Gastroesophageal sphincter (tissue), 4 donors: Measurements from ENCODE around the gene CELSR1. TPM values are rescaled to one million over a fixed set of nuclear protein-coding genes. Genes with fewer than 3 reads are reported as not detected.

Source experiments
- ATAC-seq: fragments of 150-250 bp; one replicate; pipeline ENCODE4 v1.9.1; 2016; ENCODE audit warnings: mild to moderate bottlenecking, moderate library complexity
- H3K27ac ChIP-seq, 4 donors: fragments of 200-600 bp; sonication (generic) in 3 of 4; 1 replicate in 3 of 4; 2 replicates in 1 of 4; pipeline ENCODE4 v1.5.1; 2016 to 2019
- H3K27me3 ChIP-seq: fragments of 200-600 bp; sonication (generic); one replicate; pipeline ENCODE4 v1.5.1; 2019
- H3K36me3 ChIP-seq, 2 donors: fragments of 200-600 bp; sonication (generic); one replicate each; pipeline ENCODE4 v1.5.1; 2019; ENCODE audit warnings: control low read depth in 1 of 2
- H3K4me1 ChIP-seq, 3 donors: fragments of 200-600 bp; sonication (generic); 1 replicate in 2 of 3; 2 replicates in 1 of 3; pipeline ENCODE4 v1.5.1; 2016 to 2019; ENCODE audit warnings: control low read depth in 2 of 3
- H3K4me3 ChIP-seq, 2 donors: fragments of 200-600 bp; sonication (generic); one replicate each; pipeline ENCODE4 v1.5.1; 2019; ENCODE audit warnings: mild to moderate bottlenecking in 1 of 2, moderate library complexity in 1 of 2
- H3K9me3 ChIP-seq, 3 donors: fragments of 200-600 bp; sonication (generic); one replicate each; pipeline ENCODE4 v1.5.1; 2017 to 2019; ENCODE audit warnings: control low read depth in 2 of 3
- CTCF ChIP-seq, 4 experiments: fragments of 200-600 bp in 2 of 4; fragments of 450-650 bp in 2 of 4; sonication (generic) in 1 of 4; IDR thresholded peaks; one replicate each; pipeline ENCODE4 v1.5.1; 2017 to 2019; ENCODE audit warnings: antibody characterized with exemption in 4 of 4, mild to moderate bottlenecking in 2 of 4, moderate library complexity in 2 of 4
- EP300 ChIP-seq: sonication (generic); formaldehyde crosslinking; IDR thresholded peaks from one replicate; pipeline ENCODE4 v1.6.1; 2017; ENCODE audit warnings: antibody characterized with exemption, mild to moderate bottlenecking
- POLR2A ChIP-seq, 2 donors: fragments of 450-650 bp; IDR thresholded peaks; one replicate each; pipeline ENCODE4 v1.6.1; 2017; ENCODE audit warnings: antibody characterized with exemption in 2 of 2, mild to moderate bottlenecking in 2 of 2, moderate library complexity in 1 of 2
- POLR2AphosphoS5 ChIP-seq: sonication (generic); formaldehyde crosslinking; IDR thresholded peaks from one replicate; pipeline ENCODE4 v1.6.1; 2017; ENCODE audit warnings: antibody characterized with exemption
- WGBS, 2 donors: methylation state at CpG; one replicate each; pipeline ENCODE4 v1.1.5; 2018; ENCODE audit warnings: low coverage in 1 of 2; 5-methylcytosine and 5-hydroxymethylcytosine counted together
- total RNA-seq, 4 donors: library from RNA; depleted of rRNA; stranded (reverse); fragments of >200 nt; gene quantifications; one replicate each; pipeline ENCODE4 v1.1.0, GENCODE V29; 2016

The CELSR1 gene
- total RNA-seq, 4 donors from 2014 or later: 1.7 to 4.8 (median 4.3) TPM

- 98% methylated on average over 7 of the region's 18 CpGs; no CpG with 5 or more reads in 1 of the 2 donors for WGBS, 2 donors
- Histone ChIP-seq H3K36me3 (no peaks in the 10 kb centered on the region), H3K27ac (no peak overlapping the region), H3K27me3 (peaks cover 23% of the 10 kb centered on the region), H3K9me3 (peaks cover 0 to 19% (median 0%) of the 10 kb centered on the region in 3 donors), H3K4me3 (no peak overlapping the region), H3K4me1 (no peaks in the 10 kb centered on the region)
- ATAC-seq: no peak
- TF ChIP-seq POLR2A (IDR thresholded peaks at IDR 0.05) (no peak), CTCF (IDR thresholded peaks at IDR 0.05) (no peak), POLR2AphosphoS5 (no peak), EP300 (no peak)
Observed at GRCh38 chr22:46372686-46373085, 164.7 kb downstream of the CELSR1 start.

- Histone ChIP-seq H3K4me1 (no peaks in the 10 kb centered on the region), H3K27me3 (peaks cover 31% of the 10 kb centered on the region), H3K9me3 (peaks cover 0 to 15% (median 0%) of the 10 kb centered on the region in 3 donors), H3K4me3 (no peak overlapping the region), H3K36me3 (no peaks in the 10 kb centered on the region), H3K27ac (no peak overlapping the region)
- ATAC-seq: no peak
- TF ChIP-seq POLR2AphosphoS5: no peak
- no peak for TF ChIP-seq POLR2A (IDR thresholded peaks at IDR 0.05)
- no peak for TF ChIP-seq EP300
- TF ChIP-seq CTCF (IDR thresholded peaks at IDR 0.05): no peak
- 98 to 100% methylated on average over 2 of the region's 2 CpGs for WGBS, 2 donors
Observed at GRCh38 chr22:46371623-46372226, 165.7 kb downstream of the CELSR1 start.

- no peak overlapping the region for H3K27ac ChIP-seq
- no peak for TF ChIP-seq EP300
- no peak for TF ChIP-seq POLR2A (IDR thresholded peaks at IDR 0.05)
- no peak for TF ChIP-seq POLR2AphosphoS5
- no peak for TF ChIP-seq CTCF (IDR thresholded peaks at IDR 0.05)
- peaks cover 0 to 5% (median 0%) of the 10 kb centered on the region in 3 donors for H3K9me3 ChIP-seq
- no peaks in the 10 kb centered on the region for H3K36me3 ChIP-seq
- H3K27me3 ChIP-seq: peaks cover 36% of the 10 kb centered on the region
- WGBS, 2 donors: 71% methylated on average over 8 to 9 of the region's 15 CpGs
- no peaks in the 10 kb centered on the region for H3K4me1 ChIP-seq
- ATAC-seq: no peak
- H3K4me3 ChIP-seq: no peak overlapping the region
Observed at GRCh38 chr22:46370584-46371291, 166.7 kb downstream of the CELSR1 start.

- Histone ChIP-seq H3K4me3 (no peak overlapping the region), H3K4me1 (no peaks in the 10 kb centered on the region), H3K9me3 (no peaks in the 10 kb centered on the region), H3K36me3 (no peaks in the 10 kb centered on the region), H3K27me3 (peaks cover 42% of the 10 kb centered on the region), H3K27ac (no peak overlapping the region)
- 84 to 88% methylated on average over 5 to 15 of the region's 25 CpGs for WGBS, 2 donors
- ATAC-seq: no peak
- TF ChIP-seq POLR2AphosphoS5 (no peak), CTCF (IDR thresholded peaks at IDR 0.05) (no peak), POLR2A (IDR thresholded peaks at IDR 0.05) (no peak), EP300 (no peak)
Observed at GRCh38 chr22:46369716-46370583, 167.5 kb downstream of the CELSR1 start.
